HG03139 (cell line): ENCODE data around the gene ZNF44.
"Not testable (repeated sequence)": the region's sequence is repeated elsewhere in the genome, so short reads cannot be mapped to it uniquely, and the experiment has no call there.

Experiments used
- ATAC-seq: cut with Tn5 transposase; IDR thresholded peaks from one replicate; pipeline ENCODE4 v1.9.1; 2021; ENCODE audit not compliant: unreplicated experiment

ZNF44 gene

DNA sequence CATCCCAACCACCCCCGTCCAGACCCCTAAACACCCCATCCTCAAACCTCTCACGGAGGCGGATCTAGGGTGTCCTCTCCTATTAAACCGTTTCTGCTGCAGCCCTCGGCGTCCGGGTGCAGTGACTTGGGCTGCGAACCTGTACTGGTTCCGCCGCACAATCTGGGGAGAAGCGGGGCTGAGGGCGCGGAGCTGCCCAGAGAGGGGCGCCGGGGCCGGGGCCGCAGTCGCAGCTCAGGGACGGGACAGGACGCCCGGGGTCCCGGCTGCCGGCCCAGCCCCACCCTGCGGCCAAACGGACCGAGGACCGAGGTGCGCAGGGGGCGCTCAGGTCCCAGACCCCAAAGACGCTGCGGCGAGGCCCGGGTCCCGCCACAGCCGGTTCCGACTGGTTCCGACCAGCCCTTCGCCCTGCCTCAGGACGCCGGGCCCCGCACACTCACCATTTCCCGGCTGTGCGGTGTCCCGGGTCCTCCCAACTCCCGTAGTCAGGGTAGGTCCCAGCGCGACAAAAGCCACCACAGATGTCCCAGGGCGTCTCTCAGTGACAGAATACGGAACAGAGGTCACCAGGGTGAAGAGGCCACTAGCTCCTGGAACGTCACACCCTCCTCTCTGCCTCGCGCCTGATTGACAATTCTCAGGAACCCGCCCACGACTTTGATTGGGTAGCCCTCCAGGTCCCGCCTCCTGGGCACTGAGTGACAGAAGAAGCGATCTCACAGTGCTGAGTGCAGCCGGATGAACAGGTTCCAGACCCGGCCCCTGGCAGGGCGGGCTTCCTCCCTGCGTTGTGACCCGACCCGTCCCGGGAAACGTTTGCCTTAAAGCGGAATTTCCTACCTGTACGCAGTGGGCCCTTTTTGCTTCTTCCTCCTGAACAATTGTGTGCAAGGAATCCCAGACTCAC, at the start of gene ZNF44:
Gene ZNF44 (minus strand): TSS at position 635 of the 910 bp plus-strand sequence. CDS start 189 bp downstream, at position 446.
- peak; percentile 90 for ATAC-seq

- peak; percentile 77 for ATAC-seq
These were observed 38.8 kb upstream of the ZNF44 start, which contains the start of gene ZNF563 for GRCh38 chr19:12333162-12334159. Gene ZNF563, minus strand, starts transcription at chr19:12333633. Its CDS starts 151 bp downstream, at chr19:12333482.

DNA sequence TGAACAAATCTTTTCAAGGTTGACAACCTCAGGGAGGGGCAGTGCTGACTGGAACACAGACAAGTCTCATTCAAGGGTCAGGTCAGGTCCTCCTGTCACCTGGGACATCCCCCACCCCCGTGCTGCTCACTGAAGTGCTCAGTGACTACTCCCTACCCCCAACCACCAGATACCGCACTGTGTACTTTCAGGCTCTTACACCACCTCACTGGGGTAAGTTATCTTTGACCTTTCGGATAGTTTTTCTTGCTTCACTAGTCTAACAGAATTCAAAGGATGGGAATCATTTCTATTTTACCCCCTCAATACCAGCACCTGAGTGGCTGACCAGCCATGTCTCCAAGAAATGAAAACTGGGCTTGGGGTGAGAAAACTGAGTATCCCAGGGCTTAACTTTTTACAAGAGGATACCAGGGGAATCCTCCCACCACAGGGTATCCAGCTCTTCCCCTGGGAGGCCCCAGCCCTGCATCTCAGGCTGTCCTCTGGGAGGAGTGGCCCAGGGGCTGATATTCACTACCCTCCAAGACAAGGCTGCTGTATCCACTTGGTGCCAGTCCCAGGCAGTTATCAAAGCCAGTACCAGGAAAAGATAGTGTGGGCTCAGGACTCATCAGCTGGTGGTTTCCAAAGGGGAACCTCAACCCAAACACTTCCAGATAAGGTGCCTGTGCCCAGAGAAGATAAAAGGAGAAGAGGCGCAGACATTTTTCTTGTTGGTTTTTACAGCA, 36.7 kb upstream of the ZNF44 start:
- no peak for ATAC-seq

GRCh38 chr19:12330340-12330739, 35.7 kb upstream of the ZNF44 start:
- ATAC-seq: no peak

- ATAC-seq: no peak
These were observed 31.0 kb upstream of the ZNF44 start for GRCh38 chr19:12325690-12326089.

- no peak for ATAC-seq
These were observed 24.2 kb upstream of the ZNF44 start for GRCh38 chr19:12318782-12319413.

DNA sequence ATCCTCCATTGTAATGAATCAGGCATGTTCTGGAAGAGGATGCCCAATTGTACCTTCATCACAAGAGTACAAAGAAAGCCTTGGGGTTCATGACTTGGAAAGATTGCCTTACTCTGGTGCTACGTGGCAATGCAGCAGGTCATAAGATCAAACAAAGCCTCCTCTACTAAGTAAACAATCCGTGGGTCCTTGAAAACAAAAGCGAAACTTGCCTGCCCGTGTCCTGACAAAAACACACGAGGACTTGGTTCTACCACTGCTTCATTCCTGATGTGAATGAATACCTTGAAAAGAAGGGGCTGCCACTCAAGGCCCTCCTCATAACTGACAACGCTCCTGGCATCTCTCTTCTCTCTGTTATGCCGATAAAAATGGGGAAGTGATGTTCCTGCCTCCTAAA, 19.9 kb upstream of the ZNF44 start:
- no peak for ATAC-seq

DNA sequence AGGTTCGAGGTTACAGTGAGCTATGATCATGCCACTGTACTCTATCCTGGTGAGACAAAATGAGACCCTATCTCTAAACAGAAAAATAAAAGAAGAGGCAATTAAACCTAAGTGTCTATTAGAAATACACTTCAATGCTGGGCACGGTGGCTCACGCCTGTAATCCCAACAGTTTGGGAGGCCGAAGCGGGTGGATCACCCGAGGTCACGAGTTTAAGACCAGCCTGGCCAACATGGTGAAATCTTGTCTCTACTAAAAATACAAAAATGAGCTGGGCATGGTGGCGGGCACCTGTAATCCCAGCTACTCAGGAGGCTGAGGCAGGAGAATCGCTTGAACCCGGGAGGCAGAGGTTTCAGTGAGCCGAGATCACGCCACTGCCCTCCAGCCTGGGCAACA, 14.2 kb upstream of the ZNF44 start:
- not testable (repeated sequence) for ATAC-seq

DNA sequence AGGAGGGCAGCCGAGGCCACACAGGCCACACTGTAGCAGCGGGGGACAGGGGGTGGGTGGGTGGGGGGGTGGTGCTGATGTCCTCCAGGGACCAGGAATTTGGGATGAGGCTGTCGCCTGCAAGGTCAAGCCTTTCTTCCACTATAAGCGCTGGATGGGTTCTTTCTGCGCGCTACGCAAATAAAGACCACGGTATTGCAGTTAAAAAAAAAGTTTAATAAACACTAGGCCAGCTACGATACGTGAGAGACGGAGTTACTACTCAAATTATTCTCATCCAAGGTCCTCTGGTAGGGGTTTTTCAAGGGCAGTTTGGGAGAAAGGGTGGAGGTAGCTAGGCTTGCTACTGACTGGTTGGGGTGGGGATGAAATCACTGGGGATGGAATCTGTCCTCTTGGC, 508 bp upstream of the ZNF44 start:
- peak; percentile 4 for ATAC-seq

GRCh38 chr19:12293777-12294248, 870 bp downstream of the ZNF44 start:
- ATAC-seq: peak; percentile 40

- no peak for ATAC-seq
These were observed 5.0 kb downstream of the ZNF44 start for GRCh38 chr19:12289790-12290065.

GRCh38 chr19:12287958-12288500, 6.7 kb downstream of the ZNF44 start:
- no peak for ATAC-seq

DNA sequence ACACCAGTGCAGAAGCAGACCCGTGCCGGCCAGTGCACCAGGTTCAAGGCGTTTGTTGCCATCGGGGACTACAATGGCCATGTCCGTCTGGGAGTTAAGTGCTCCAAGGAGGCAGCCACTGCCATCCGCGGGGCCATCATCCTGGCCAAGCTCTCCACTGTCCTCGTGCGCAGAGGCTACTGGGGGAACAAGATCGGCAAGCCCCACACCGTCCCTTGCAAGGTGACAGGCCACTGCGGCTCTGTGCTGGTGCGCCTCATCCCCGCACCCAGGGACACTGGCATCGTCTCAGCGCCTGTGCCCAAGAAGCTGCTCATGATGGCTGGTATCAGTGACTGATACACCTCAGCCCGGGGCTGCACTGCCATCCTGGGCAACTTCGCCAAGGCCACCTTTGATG, 10.1 kb downstream of the ZNF44 start:
- ATAC-seq: no peak

- ATAC-seq: no peak
These were observed 10.5 kb downstream of the ZNF44 start for GRCh38 chr19:12284226-12284625.

DNA sequence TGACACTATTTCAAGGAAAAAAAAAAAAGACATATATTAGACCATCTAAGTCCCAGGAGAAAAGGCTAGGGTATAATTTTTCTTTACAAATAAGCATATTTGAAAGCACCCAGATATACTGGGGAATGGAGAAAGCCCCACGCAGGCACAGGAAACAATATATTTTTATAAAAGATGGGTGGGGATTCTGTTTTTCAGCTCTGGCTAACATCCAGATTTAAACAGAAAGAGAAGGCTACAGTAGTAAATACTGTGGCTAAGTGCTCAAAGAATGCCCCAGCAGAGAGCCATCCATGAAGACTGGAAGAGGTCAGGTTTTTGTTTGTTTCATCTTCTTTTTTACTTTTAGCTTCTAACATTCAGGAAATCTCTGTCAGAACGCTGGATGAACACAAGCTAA, 16.0 kb downstream of the ZNF44 start:
- no peak for ATAC-seq

- no peak for ATAC-seq
These were observed 21.4 kb downstream of the ZNF44 start for GRCh38 chr19:12272980-12273901.

DNA sequence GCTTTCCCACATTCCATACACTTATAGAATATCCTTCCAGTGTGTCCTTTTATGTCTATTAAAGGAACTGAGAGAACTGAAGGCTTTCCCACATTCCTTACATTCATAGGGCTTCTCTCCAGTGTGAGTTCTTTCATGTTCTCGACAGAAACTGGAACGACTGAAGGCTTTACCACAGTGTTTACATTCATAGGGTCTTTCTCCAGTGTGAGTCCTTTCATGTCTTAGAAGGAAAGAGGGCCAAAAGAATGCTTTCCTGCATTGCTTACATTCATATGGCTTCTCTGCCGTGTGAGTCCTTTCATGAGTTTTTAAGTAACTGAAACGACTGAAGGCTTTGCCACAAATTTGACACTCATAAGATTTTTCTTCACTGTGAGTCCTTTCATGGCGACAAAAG, 22.3 kb downstream of the ZNF44 start:
- ATAC-seq: no peak

GRCh38 chr19:12270854-12271253, 23.8 kb downstream of the ZNF44 start:
- no peak for ATAC-seq
